Tibial nerve (tissue), 4 donors: Measurements from ENCODE around the gene LENG8.

Experiments
- CTCF ChIP-seq, 5 experiments: fragments of 200-600 bp in 3 of 5; fragments of 450-650 bp in 2 of 5; sonication (generic) in 3 of 5; IDR thresholded peaks; one replicate each; pipeline ENCODE4 v1.5.1; 2016 to 2019; ENCODE audit warnings: antibody characterized with exemption in 5 of 5, mild to moderate bottlenecking in 3 of 5, moderate library complexity in 2 of 5
- EP300 ChIP-seq, 2 donors: sonication (generic); formaldehyde crosslinking; IDR thresholded peaks; one replicate each; pipeline ENCODE4 v1.6.1; 2017; ENCODE audit warnings: antibody characterized with exemption in 2 of 2, mild to moderate bottlenecking in 1 of 2
- POLR2A ChIP-seq, 2 donors: fragments of 450-650 bp; IDR thresholded peaks; one replicate each; pipeline ENCODE4 v1.6.1; 2017; ENCODE audit warnings: antibody characterized with exemption in 2 of 2, mild to moderate bottlenecking in 2 of 2, moderate library complexity in 2 of 2

- TF ChIP-seq CTCF (IDR thresholded peaks at IDR 0.05) (no peak), POLR2A (IDR thresholded peaks at IDR 0.05) (no peak), EP300 (IDR thresholded peaks at IDR 0.05) (no peak)
These were observed 21.4 kb upstream of the LENG8 start for GRCh38 chr19:54427586-54427985.
